HS-5 (cell line): ENCODE results near the gene LIX1.
"Not testable (repeated sequence)": the region's sequence is repeated elsewhere in the genome, so short reads cannot be mapped to it uniquely, and the experiment has no call there.

Source experiments
- DNase-seq: peaks from one replicate; pipeline ENCODE4 v3.0.0-alpha.2; 2012; ENCODE audit warnings: low read depth

LIX1 gene

GRCh38 chr5:97142521-97143254 lies at the start of gene LIX1:
Gene LIX1, minus strand, starts transcription at chr5:97142611. Its CDS starts 35 bp downstream, at chr5:97142576.
- no peak for DNase-seq

- DNase-seq, result no peak
Observed at GRCh38 chr5:97191893-97192292, 49.5 kb upstream of the LIX1 start.

GRCh38 chr5:97189523-97189922 lies 47.1 kb upstream of the LIX1 start:
- DNase-seq, result not testable (repeated sequence)

- DNase-seq, result no peak
Observed at GRCh38 chr5:97183930-97184213, 41.5 kb upstream of the LIX1 start.

- peak; percentile 98 for DNase-seq
Observed at GRCh38 chr5:97183100-97183929, 40.9 kb upstream of the LIX1 start, which contains the start of gene RIOK2. Gene RIOK2, minus strand, starts transcription at chr5:97183247. Its CDS starts 56 bp downstream, at chr5:97183191.

- DNase-seq, result no peak
Observed at GRCh38 chr5:97182571-97183099, 40.2 kb upstream of the LIX1 start.

- DNase-seq, result no peak
Observed at GRCh38 chr5:97181856-97182545, 39.6 kb upstream of the LIX1 start.

GRCh38 chr5:97179457-97179856 lies 37.0 kb upstream of the LIX1 start:
- DNase-seq, result not testable (repeated sequence)

- DNase-seq, result no peak
Observed at GRCh38 chr5:97172227-97172626, 29.8 kb upstream of the LIX1 start.

GRCh38 chr5:97171703-97172102 lies 29.3 kb upstream of the LIX1 start:
- no peak for DNase-seq

- no peak for DNase-seq
Observed at GRCh38 chr5:97167435-97167834, 25.0 kb upstream of the LIX1 start.

GRCh38 chr5:97165726-97166125 lies 23.3 kb upstream of the LIX1 start:
- DNase-seq, result no peak

- DNase-seq, result no peak
Observed at GRCh38 chr5:97164846-97165245, 22.4 kb upstream of the LIX1 start.

GRCh38 chr5:97163790-97164285 lies 21.4 kb upstream of the LIX1 start:
- DNase-seq, result no peak

GRCh38 chr5:97163360-97163764 lies 21.0 kb upstream of the LIX1 start:
- DNase-seq, result no peak

GRCh38 chr5:97162045-97162444 lies 19.6 kb upstream of the LIX1 start:
- DNase-seq, result no peak

GRCh38 chr5:97157689-97158088 lies 15.3 kb upstream of the LIX1 start:
- DNase-seq, result no peak

- DNase-seq, result no peak
Observed at GRCh38 chr5:97151370-97151769, 9.0 kb upstream of the LIX1 start.

GRCh38 chr5:97150401-97150800 lies 8.0 kb upstream of the LIX1 start:
- no peak for DNase-seq

- DNase-seq, result no peak
Observed at GRCh38 chr5:97149709-97150108, 7.3 kb upstream of the LIX1 start.

- DNase-seq, result no peak
Observed at GRCh38 chr5:97148288-97148687, 5.9 kb upstream of the LIX1 start.

GRCh38 chr5:97143704-97144103 lies 1.3 kb upstream of the LIX1 start:
- no peak for DNase-seq
